Fibroblast of the aortic adventitia (primary cell): ENCODE data around the gene FDXR. TPM values are rescaled to one million over a fixed set of nuclear protein-coding genes. Genes with fewer than 3 reads are reported as not detected.
A peak's percentile ranks its signal among the peaks of the same experiment; 100 is the strongest.
"Not testable (repeated sequence)": the region's sequence is repeated elsewhere in the genome, so short reads cannot be mapped to it uniquely, and the experiment has no call there.

Source experiments
- DNase-seq: peaks from one replicate; pipeline ENCODE4 v3.0.0-alpha.2; 2010; ENCODE audit warnings: low read depth
- H3K4me3 ChIP-seq: 2 replicates; pipeline ENCODE4 v1.5.1; 2011; ENCODE audit warnings: low read depth, mild to moderate bottlenecking, control low read depth, low read length, moderate library complexity
- total RNA-seq: library from RNA; depleted of rRNA; stranded (reverse); fragments of >200 nt; gene quantifications from 2 replicates; pipeline ENCODE4 v1.2.3, GENCODE V29; 2012; ENCODE audit warnings: low replicate concordance
- TF ChIP-seq, protein P1 (sequence below): IDR thresholded peaks from 2 replicates; pipeline ENCODE4 v1.5.1; 2011; ENCODE audit warnings: mild to moderate bottlenecking, low read length, control low read depth, inconsistent platforms; ENCODE audit not compliant: insufficient read depth

Gene FDXR
- total RNA-seq, 1 donor = 14.7 TPM

DNA sequence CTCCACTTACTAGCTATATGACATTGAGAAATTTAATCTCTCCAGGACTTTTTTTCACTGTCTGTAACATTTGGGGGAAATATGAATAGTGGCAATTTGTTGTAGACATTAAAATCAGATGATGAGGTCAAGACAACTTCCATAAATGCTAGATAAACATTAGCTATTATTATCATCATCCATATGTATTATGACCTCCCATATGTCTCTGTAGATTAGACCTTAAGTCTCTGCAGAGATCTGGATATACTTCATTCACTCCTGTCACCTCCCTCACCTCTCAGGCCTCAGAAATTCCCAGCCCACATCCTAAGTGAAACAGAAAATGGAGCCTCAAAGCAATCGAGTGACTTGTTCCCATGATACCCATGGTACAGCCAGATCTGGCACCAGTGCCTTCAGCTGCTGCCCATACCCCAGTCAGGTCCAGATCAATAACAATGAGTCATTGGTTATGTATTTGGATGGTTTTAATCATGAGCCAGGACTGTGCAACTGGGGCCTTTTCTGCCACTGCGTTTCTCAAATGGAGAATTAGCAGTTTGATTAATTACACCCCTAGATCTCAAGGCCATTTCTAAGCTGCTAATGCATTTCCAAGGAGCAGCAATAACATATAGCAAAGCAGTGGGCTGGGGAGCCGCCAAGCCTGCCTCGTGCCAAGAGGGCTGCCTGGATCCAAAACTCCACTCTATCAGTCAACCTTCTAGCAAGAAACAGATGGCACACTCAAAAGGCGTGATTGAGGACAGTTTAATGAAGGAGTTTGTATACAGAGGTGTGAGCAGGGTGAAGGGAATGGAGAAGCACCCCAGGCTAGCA lies 2.6 kb upstream of the FDXR start:
- TF ChIP-seq, protein P1, sequence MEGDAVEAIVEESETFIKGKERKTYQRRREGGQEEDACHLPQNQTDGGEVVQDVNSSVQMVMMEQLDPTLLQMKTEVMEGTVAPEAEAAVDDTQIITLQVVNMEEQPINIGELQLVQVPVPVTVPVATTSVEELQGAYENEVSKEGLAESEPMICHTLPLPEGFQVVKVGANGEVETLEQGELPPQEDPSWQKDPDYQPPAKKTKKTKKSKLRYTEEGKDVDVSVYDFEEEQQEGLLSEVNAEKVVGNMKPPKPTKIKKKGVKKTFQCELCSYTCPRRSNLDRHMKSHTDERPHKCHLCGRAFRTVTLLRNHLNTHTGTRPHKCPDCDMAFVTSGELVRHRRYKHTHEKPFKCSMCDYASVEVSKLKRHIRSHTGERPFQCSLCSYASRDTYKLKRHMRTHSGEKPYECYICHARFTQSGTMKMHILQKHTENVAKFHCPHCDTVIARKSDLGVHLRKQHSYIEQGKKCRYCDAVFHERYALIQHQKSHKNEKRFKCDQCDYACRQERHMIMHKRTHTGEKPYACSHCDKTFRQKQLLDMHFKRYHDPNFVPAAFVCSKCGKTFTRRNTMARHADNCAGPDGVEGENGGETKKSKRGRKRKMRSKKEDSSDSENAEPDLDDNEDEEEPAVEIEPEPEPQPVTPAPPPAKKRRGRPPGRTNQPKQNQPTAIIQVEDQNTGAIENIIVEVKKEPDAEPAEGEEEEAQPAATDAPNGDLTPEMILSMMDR = no peak
- no peak overlapping the region for H3K4me3 ChIP-seq
- DNase-seq = no peak

DNA sequence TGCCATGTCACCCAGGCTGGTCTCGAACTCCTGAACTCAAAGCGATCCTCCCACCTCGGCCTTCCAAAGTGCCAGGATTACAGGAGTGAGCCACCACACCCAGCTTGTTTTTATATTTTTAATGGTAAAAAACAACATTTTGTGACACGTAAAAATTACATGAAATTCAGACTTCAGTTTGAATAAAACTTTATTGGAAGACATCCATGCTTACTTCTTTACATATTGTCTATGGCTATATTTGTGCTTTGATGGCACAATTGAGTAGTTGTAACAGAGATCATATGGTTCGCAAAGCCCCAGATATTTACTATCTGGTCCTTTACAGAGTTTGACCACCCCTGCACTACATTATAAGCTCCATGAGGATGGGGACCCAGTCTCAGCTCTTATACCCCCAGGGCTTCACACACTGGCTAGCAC lies 1.8 kb upstream of the FDXR start:
- TF ChIP-seq, protein P1 = no peak
- no peak for DNase-seq
- no peak overlapping the region for H3K4me3 ChIP-seq

DNA sequence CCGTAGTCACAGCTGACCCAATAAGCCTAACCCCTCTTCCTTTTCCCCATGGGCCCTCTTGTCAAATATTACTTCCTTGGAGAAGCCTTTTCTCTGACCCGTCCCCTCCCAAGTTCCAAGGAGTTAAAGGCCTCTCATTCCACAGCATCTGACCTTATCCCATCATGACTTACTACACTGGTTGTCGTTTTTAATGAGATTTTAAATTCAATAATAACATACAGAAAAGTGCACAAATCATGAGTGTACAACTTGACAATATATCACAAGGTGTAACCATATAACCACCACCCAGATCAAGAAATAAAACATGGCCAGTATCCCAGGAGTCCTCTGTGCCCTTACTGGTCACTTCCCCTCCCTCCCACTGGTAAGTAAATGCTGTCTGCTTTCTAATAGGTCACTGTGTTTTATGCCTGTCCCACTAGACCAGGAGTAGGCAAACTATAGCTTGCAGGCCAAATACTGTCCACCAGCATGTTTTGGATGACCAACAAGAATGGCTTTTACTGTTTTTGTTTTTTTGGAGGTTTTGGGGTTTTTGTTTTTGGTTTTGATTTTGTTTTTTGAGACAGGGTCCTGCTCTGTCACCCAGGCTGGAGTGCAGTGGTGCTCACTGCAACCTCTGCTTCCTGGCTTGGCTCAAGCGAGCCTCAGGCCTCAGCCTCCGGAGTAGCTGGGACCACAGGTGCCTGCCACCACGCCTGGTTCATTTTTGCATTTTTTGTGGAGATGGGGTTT lies 1.2 kb upstream of the FDXR start:
- peak overlapping the region; percentile 87 for H3K4me3 ChIP-seq
- TF ChIP-seq, protein P1 = no peak
- no peak for DNase-seq

DNA sequence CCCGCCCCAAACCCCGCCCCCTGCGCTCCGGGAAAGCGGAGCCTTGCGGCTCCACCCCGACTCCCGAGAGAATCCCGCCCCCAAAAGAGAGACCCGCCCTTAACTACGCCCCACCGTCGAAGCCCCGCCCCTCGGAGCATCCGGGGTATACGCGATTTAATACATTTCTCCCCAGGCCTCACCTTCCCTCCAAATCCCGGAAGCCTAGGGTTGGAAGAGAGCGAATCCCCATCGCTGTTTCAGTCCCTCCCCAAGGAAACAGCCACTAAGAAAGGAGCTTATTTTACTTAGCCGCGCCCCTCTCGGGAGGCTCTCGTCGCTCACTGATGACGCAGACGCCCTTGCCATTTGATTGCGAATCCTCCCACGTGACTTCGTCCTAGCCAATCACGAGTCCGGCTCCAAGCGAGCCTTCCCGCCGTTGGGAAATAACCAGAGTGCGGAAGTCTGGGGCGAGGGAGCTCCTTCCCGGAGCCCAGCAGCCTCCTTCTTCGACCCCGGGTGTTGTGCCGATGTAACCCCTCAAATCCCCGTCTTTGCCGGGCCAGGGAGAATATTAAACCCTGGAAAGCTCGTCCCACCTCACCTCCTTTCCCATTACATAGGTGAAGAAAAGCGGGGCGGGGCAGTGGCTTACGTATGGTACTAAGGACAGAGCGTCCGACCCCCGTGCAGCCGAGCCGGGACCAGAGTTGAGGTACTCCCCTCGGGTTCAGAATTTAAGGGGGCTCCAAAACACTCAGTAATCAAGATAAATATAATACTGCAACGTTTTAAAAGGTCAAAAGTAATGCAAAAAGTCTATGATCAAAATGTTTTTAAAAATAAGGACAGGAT lies 461 bp upstream of the FDXR start:
- TF ChIP-seq, protein P1 = no peak
- peak overlapping the region; percentile 93 for H3K4me3 ChIP-seq
- DNase-seq = peak; percentile 100

DNA sequence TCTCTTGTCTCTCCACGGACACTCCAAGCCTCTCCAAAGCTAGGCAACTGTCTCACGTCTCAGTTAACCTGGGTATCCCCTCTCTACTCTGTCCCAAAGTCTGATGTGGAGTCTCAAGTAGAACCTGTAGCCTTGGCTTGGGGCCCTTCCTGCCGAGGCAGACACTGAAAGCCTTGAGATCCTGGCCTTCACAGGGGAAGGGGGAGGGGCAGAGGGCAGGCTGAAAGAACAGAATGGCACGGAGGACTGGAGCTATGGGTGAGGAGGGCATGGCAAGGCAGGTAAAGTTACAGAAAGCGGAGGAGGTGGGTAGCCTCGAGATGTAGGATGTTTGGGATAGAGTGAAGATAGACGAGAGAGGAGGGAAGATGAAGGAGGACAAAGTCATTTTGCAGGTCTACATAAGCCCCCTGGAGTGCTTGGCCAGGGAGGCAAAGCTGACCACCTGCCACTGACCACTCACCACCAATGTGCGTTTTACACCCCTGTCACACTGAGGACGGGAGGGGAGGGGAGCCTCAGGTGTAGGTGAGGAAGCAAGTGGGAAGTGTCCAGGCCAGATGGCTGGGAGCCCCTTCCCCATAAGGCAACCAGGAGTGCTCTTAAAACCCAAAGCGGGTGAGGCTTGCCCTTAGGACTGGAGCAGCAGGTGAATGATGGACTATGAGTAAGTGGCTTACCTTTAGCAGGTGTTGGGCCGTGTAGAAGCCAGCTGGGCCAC lies 1.3 kb downstream of the FDXR start:
- DNase-seq = no peak
- H3K4me3 ChIP-seq = peak overlapping the region; percentile 93
- TF ChIP-seq, protein P1 = no peak

DNA sequence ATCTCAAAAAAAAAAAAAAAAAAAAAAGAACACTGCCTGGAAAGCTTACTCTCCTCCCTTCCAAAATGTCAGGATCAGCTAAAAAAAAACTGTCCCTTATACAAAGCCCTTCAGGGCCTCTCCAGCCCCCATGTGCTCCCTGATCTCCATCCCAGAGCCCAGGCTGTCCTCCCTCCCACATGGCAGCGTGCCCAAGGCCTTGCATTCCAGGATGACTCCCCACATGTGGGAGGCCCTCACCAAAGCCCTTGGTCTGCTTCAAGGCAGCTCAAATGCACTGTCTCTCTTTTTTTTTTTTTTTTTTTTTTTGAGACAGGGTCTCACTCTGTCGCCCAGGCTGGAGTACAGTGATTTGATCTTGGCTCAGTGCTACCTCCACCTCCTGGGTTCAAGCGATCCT lies 2.3 kb downstream of the FDXR start:
- TF ChIP-seq, protein P1 = no peak
- DNase-seq = peak; percentile 44
- no peak overlapping the region for H3K4me3 ChIP-seq

DNA sequence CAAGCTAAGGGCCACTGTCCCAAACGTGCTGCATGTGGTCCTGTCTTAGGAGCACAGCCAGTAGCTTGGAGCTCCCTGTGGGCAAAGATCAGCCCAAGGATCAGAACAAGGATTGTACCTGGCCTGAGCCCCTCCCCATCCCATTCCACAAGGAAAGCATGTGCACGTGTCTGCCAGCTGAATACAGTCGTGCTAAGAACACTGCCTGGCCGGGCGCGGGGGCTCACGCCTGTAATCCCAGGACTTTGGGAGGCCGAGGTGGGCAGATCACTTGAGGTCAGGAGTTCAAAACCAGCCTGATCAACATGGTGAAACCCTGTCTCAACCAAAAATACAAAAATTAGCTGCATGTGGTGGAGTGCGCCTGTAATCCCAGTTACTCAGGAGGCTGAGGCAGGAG lies 2.8 kb downstream of the FDXR start:
- H3K4me3 ChIP-seq, DNase-seq: not testable (repeated sequence)
